ENCODE measurements around the gene TMEM150A. TPM values are rescaled to one million over a fixed set of nuclear protein-coding genes. Genes with fewer than 3 reads are reported as not detected.

The TMEM150A gene
- total and polyA plus RNA-seq, 2 of the 13 experiments (the other 11 are each of a cell fraction or from before 2014, with no cell fraction given) = 30.1 to 70.4 TPM

DNA sequence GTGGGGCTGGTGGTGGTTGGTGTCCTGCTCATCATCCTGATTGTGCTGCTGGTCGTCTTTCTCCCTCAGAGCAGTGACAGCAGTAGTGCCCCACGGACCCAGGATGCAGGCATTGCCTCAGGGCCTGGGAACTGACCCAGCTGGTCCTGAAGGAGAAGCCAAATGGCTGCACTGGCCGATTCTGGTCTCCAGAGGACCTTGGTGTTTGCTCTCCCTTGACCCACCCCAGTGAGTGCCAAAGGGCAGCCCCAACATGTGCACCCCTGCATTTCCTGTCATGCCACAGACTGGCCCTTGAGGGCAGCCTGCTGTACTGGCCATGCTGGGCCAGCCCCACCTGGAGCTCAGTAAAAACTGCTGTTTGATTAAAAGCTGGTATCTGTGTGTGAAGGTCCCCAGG is 9.5 kb downstream of the TMEM150A start (continued):
- TF ChIP-seq NFE2L2 (IDR thresholded peaks at IDR 0.05; ENCODE audit: low read length) (no peak), ZNF33B (CRISPR knock-in tag; IDR thresholded peaks at IDR 0.05) (no peak), SP5 (CRISPR knock-in tag; IDR thresholded peaks at IDR 0.05; ENCODE audit: borderline replicate concordance, low read depth) (no peak), CBFB (CRISPR knock-in tag; IDR thresholded peaks at IDR 0.05) (no peak), ZNF180 (CRISPR knock-in tag; IDR thresholded peaks at IDR 0.05; ENCODE audit: borderline replicate concordance, low read depth) (no peak), ZNF598 (CRISPR knock-in tag; IDR thresholded peaks at IDR 0.05; ENCODE audit: borderline replicate concordance) (no peak), ZNF30 (CRISPR knock-in tag; IDR thresholded peaks at IDR 0.05) (no peak), ZNF24 (IDR thresholded peaks at IDR 0.05) (no peak), HNRNPLL (IDR thresholded peaks at IDR 0.05; ENCODE audit: low read depth, low read length, poor library complexity, severe bottlenecking) (no peak), MIXL1 (CRISPR knock-in tag; IDR thresholded peaks at IDR 0.05) (no peak), KDM4B (CRISPR knock-in tag; IDR thresholded peaks at IDR 0.05) (no peak), ZNF7 (CRISPR knock-in tag; IDR thresholded peaks at IDR 0.05) (no peak), ZNF619 (CRISPR knock-in tag; IDR thresholded peaks at IDR 0.05) (no peak), CENPX (CRISPR knock-in tag; IDR thresholded peaks at IDR 0.05) (no peak), ZNF713 (CRISPR knock-in tag; IDR thresholded peaks at IDR 0.05) (no peak), ZKSCAN1 (IDR thresholded peaks at IDR 0.05; ENCODE audit: low read length) (no peak), BRCA1 (CRISPR knock-in tag; IDR thresholded peaks at IDR 0.05) (no peak), ZNF496 (CRISPR knock-in tag; IDR thresholded peaks at IDR 0.05; ENCODE audit: insufficient replicate concordance) (no peak), PHF20 (CRISPR knock-in tag; IDR thresholded peaks at IDR 0.05) (no peak), ATF4 (CRISPR knock-in tag; IDR thresholded peaks at IDR 0.05) (no peak), CTCF (CRISPR knock-in tag; IDR thresholded peaks at IDR 0.05) (peak; percentile 47), GLMP (CRISPR knock-in tag; IDR thresholded peaks at IDR 0.05; ENCODE audit: borderline replicate concordance) (no peak), ZNF44 (CRISPR knock-in tag; IDR thresholded peaks at IDR 0.05) (no peak), PHF8 (CRISPR knock-in tag; IDR thresholded peaks at IDR 0.05) (no peak; the same call in 1 of the 2 replicates), ZNF770 (CRISPR knock-in tag; IDR thresholded peaks at IDR 0.05) (no peak)
- TF ChIP-seq, protein P1, sequence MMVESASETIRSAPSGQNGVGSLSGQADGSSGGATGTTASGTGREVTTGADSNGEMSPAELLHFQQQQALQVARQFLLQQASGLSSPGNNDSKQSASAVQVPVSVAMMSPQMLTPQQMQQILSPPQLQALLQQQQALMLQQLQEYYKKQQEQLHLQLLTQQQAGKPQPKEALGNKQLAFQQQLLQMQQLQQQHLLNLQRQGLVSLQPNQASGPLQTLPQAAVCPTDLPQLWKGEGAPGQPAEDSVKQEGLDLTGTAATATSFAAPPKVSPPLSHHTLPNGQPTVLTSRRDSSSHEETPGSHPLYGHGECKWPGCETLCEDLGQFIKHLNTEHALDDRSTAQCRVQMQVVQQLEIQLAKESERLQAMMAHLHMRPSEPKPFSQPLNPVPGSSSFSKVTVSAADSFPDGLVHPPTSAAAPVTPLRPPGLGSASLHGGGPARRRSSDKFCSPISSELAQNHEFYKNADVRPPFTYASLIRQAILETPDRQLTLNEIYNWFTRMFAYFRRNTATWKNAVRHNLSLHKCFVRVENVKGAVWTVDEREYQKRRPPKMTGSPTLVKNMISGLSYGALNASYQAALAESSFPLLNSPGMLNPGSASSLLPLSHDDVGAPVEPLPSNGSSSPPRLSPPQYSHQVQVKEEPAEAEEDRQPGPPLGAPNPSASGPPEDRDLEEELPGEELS (CRISPR knock-in tag; IDR thresholded peaks at IDR 0.05) = 0 out of 2 replicates have a peak, but pooled peaks have one; percentile 47
